SK-MEL-5 (cell line): ENCODE data around the gene E2F6. TPM values are rescaled to one million over a fixed set of nuclear protein-coding genes. Genes with fewer than 3 reads are reported as not detected.

Experiments
- DNase-seq: peaks from one replicate; pipeline ENCODE4 v3.0.0-alpha.2; 2016; ENCODE audit warnings: low read depth, low spot score
- in situ Hi-C: cut with HindIII; loops from 2 replicates; pipeline ENCODE4 v1.10.0; 2016; ENCODE audit warnings: low sequenced_read_pairs, high pct_unique_total_duplicates, low pct_unique_long_range_greater_than_20kb
- polyA plus RNA-seq, 2 experiments: library from polyadenylated mRNA; depleted of rRNA; stranded (reverse); fragments of >200 nt; gene quantifications; 2 replicates each; pipeline ENCODE4 v1.2.3, GENCODE V29; 2015
- total RNA-seq: library from RNA; depleted of rRNA; stranded (reverse); fragments of >200 nt; shearing (Covaris generic); gene quantifications from 2 replicates; pipeline ENCODE4 v1.2.3, GENCODE V29; 2014; rRNA removed

E2F6 gene
- total RNA-seq, result 41.8 and 44.4 TPM in 2 replicates
- polyA plus RNA-seq (2015; cell fraction: cytosol; rRNA removed), result 33.5 and 35.9 TPM in 2 replicates
- polyA plus RNA-seq (2015; cell fraction: nucleus; rRNA removed), result 37.1 and 47.7 TPM in 2 replicates

DNA sequence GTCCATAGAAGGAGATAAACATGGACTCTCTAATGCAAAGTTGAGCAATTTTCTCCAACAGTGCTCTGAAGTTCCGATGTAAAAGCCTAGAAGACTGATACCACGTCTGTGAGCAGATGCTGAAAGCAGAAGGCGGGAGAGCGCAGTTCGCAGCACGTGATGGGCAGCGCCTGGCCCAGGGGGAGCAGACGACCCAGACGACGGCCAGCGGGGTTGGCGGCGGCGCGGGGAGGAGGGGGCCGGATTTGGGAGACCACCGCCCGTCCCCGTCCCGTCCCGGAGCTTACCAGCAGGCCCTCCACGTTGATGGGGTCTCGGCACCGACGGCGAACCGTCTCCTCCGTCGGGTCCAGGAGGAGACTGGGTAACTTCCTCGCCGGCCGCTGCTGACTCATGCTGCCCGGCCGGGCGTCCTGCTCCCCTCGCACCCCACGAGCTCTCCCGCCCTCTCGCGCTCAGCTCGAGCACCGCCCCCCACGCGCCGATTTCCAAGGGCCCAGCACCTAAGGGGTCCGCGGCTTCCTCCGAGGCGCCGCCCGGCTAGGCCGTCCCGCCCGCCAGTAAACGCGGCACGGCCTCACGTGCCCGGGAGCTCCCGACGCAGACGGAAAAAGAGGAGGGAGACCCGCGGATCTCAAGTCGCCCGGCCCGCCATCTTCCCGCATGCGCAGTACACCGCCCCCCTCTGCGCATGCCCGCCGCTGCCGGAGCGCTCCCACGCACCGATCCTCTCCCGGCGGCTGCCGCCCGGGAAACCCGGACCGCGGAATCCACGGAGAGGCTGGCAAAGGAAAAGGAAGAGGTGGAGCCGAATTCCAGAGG is at the start of gene E2F6:
Gene E2F6 (minus strand): TSS at position 677 of the 822 bp plus-strand sequence. CDS start 282 bp downstream, at position 395.
- peak; percentile 95 for DNase-seq

GRCh38 chr2:11515490-11515981 is 49.6 kb upstream of the E2F6 start:
- in situ Hi-C loops, result no loop called here
- no peak for DNase-seq

More for the DNA sequence above, at the start of gene E2F6:
- in situ Hi-C loops, result no loop called here

DNA sequence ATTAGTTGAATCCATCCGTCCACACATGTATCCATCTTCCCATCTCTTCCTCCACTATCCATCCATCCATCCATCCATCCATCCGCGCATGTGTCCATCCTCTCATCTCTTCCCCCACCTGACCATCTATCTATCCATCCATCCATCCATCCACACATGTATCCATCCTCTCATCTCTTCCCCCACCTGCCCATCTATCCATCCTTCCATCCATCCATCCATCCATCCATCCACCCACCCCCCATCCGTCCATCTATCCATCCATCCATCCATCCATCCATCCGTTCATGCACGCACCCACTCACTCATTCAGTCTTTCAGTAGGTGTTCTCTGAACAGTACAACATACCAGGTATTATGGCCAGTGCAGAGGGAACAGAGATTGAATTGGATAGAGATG is 48.9 kb upstream of the E2F6 start:
- DNase-seq, result no peak
- in situ Hi-C loops, result no loop called here

- DNase-seq, result no peak
- in situ Hi-C loops, result no loop called here
Measured at GRCh38 chr2:11514081-11514730, 48.2 kb upstream of the E2F6 start.

GRCh38 chr2:11513319-11513718 is 47.4 kb upstream of the E2F6 start:
- DNase-seq, result no peak
- in situ Hi-C loops, result no loop called here

DNA sequence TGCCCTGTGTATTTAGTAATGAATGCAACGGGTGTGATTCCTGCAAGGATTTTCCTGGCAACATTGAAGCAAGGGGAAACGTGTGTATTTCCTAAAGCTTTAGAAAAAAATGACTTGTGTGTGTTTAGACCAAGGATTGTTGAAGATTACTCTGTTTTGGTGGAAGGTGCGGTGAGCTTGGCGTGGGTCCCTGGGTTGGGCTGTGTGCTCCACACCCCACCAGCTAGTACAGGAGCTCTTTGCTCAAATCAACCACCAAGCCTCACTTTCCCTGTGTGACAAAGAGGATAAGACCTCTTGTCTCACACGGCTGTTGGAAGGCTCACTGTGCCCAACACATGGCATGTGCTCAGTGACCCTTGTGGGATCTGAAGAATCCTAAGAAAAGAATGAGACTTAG is 46.5 kb upstream of the E2F6 start:
- no peak for DNase-seq
- in situ Hi-C loops, result no loop called here

DNA sequence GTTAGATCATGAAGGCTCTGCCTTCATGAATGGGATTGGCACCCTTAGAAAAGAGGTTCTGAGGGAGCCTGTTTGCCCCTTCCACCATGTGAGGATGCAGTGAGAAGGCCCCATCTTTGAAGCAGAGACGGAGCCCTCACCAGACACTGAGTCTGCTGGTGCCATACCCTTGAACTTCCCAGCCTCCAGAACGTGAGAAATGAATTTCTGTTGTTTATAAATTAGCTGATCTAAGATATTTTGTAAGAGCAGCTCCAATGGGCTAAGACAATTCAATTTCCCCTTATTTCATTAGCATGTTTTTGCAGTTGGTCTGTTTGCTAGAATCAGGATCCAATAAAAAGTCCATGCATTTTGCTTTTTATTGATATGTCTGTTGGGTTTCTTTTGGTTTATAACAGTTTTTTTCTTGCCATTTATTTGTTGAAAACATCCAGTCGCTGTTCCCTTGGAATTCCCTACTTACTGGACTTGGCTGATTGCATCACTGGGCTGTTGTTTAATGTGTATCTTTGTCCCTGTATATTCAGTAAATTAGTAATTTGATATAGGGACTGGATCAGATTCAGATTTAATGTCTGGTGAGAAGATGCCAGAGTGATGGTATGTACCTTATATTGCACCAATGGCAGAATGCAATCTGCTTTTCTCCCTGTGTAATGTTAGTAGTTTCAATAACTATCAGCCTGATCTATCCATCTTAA is 43.8 kb upstream of the E2F6 start:
- DNase-seq, result no peak
- in situ Hi-C loops, result no loop called here

GRCh38 chr2:11508279-11508678 is 42.3 kb upstream of the E2F6 start:
- in situ Hi-C loops, result no loop called here
- DNase-seq, result no peak

GRCh38 chr2:11507517-11507916 is 41.6 kb upstream of the E2F6 start:
- no peak for DNase-seq
- in situ Hi-C loops, result no loop called here

DNA sequence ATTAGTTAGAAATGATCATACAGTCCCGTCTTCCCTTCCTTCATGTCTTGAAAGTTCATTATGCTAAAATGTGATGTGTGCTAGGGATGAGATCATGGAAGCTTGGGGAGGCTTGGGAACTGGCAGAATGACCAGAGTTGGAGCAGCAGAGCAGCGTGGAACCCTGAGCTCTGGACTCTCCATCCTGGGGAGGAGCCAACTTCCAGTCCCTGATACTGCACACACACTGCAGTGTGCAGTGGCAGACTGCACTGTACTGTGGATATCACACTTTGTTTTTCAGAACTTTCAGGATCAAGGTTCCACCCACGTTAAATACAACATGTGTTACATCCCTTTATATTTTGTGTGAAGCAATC is 40.6 kb upstream of the E2F6 start:
- in situ Hi-C loops, result no loop called here
- no peak for DNase-seq

- DNase-seq, result no peak
- in situ Hi-C loops, result no loop called here
Measured at GRCh38 chr2:11505652-11506610, 40.0 kb upstream of the E2F6 start.

- in situ Hi-C loops, result no loop called here
- DNase-seq, result no peak
Measured at GRCh38 chr2:11503354-11503927, 37.5 kb upstream of the E2F6 start.

- DNase-seq, result no peak
Measured at GRCh38 chr2:11502740-11503292, 36.9 kb upstream of the E2F6 start.

GRCh38 chr2:11500702-11501303 is 34.8 kb upstream of the E2F6 start:
- in situ Hi-C loops, result no loop called here
- no peak for DNase-seq

More at GRCh38 chr2:11502740-11503292, 36.9 kb upstream of the E2F6 start:
- in situ Hi-C loops, result no loop called here

DNA sequence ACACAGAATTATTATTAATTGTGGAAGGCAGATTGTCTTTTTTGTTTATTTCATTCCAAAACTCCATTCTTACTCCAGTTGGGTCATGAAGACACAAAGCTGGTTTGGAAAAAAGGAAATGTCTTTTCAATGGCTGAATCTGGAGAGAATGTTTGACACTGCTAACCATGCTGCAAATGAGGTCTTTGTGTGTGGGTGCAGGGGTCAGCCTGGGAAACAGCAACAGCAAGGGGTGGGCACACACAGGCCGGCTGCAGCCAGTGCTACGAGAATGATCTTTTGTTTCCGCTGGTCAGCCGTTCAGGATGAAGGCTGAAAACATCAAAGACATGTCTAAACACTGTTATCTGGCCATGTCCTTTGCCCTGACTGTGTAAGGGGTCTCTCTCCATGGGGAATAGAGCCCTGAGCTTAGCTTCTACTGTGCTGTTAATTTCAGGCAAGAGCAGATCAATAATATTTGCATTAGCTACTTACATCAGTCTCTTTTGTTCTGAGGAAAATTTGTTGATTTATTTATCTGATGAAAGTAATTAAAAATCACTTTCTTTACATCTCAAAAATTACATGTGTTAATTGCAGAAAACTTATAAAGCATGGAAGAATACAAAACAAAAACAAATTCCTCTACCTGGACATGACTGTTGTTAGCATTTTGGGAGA is 33.3 kb upstream of the E2F6 start:
- in situ Hi-C loops, result no loop called here
- DNase-seq, result no peak
